WTC11 (cell line): ENCODE results near the gene DMP1.
A peak's percentile ranks its signal among the peaks of the same experiment; 100 is the strongest.

ENCODE experiments used
- CDX4 ChIP-seq: fragments of 250-450 bp; sonication (Bioruptor Pico); IDR thresholded peaks from 2 replicates; pipeline ENCODE4 v1.9.0; 2021; ENCODE audit warnings: moderate library complexity, mild to moderate bottlenecking, inconsistent platforms, borderline replicate concordance
- CREM ChIP-seq: sonication (generic); formaldehyde crosslinking; IDR thresholded peaks from 2 replicates; pipeline ENCODE4 v1.8.1; 2022; ENCODE audit warnings: mild to moderate bottlenecking, missing genetic modification reagents, moderate library complexity
- CTCF ChIP-seq: fragments of 200-600 bp; IDR thresholded peaks from 2 replicates; pipeline ENCODE4 v1.8.0; 2022; ENCODE audit warnings: antibody characterized with exemption
- E2F1 ChIP-seq: sonication (generic); formaldehyde crosslinking; IDR thresholded peaks from 2 replicates; pipeline ENCODE4 v1.8.0; 2022; ENCODE audit warnings: mild to moderate bottlenecking, missing genetic modification reagents
- JUN ChIP-seq: sonication (generic); formaldehyde crosslinking; IDR thresholded peaks from 2 replicates; pipeline ENCODE4 v1.8.0; 2023; ENCODE audit warnings: mild to moderate bottlenecking, missing genetic modification reagents
- MXD4 ChIP-seq: fragments of 250-450 bp; sonication (Bioruptor Pico); IDR thresholded peaks from 2 replicates; pipeline ENCODE4 v1.8.0; 2021; ENCODE audit warnings: mild to moderate bottlenecking, moderate library complexity, borderline replicate concordance
- NFE2L1 ChIP-seq: sonication (generic); formaldehyde crosslinking; IDR thresholded peaks from 2 replicates; pipeline ENCODE4 v1.8.1; 2023; ENCODE audit warnings: missing genetic modification reagents
- NFYB ChIP-seq: sonication (generic); formaldehyde crosslinking; conservative IDR thresholded peaks from 2 replicates; pipeline ENCODE4 v1.8.0; 2022; ENCODE audit warnings: low read depth, missing genetic modification reagents
- NR2C2 ChIP-seq: sonication (generic); formaldehyde crosslinking; IDR thresholded peaks from 2 replicates; pipeline ENCODE4 v1.8.0; 2022; ENCODE audit warnings: mild to moderate bottlenecking, missing genetic modification reagents
- ZNF281 ChIP-seq: sonication (generic); formaldehyde crosslinking; IDR thresholded peaks from 2 replicates; pipeline ENCODE4 v1.8.0; 2023; ENCODE audit warnings: mild to moderate bottlenecking, missing genetic modification reagents

- TF ChIP-seq E2F1 (no peak), NFYB (CRISPR knock-in tag) (no peak), CREM (CRISPR knock-in tag) (peak; percentile 90), NR2C2 (CRISPR knock-in tag) (no peak), JUN (no peak), CTCF (peak; percentile 85), MXD4 (CRISPR knock-in tag) (no peak), NFE2L1 (CRISPR knock-in tag) (no peak), ZNF281 (CRISPR knock-in tag) (no peak), CDX4 (no peak)
Measured at GRCh38 chr4:87679449-87680169, 29.5 kb downstream of the DMP1 start.
